UCSD-AML1 (cell line): ENCODE measurements around the gene MCHR2.
A peak's percentile ranks its signal among the peaks of the same experiment; 100 is the strongest.
"Not testable (repeated sequence)": the region's sequence is repeated elsewhere in the genome, so short reads cannot be mapped to it uniquely, and the experiment has no call there.

ENCODE experiments used
- DNase-seq: peaks from one replicate; lab custom pipeline; 2025; ENCODE audit not compliant: unreplicated experiment; lab: John Stamatoyannopoulos, UW

The MCHR2 gene, protein sequence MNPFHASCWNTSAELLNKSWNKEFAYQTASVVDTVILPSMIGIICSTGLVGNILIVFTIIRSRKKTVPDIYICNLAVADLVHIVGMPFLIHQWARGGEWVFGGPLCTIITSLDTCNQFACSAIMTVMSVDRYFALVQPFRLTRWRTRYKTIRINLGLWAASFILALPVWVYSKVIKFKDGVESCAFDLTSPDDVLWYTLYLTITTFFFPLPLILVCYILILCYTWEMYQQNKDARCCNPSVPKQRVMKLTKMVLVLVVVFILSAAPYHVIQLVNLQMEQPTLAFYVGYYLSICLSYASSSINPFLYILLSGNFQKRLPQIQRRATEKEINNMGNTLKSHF

GRCh38 chr6:99993533-99994251 lies at the start of gene MCHR2:
Gene MCHR2 (minus strand): TSS chr6:99994223. CDS start chr6:99956147, 38,076 bp downstream.
- no peak for DNase-seq

DNA sequence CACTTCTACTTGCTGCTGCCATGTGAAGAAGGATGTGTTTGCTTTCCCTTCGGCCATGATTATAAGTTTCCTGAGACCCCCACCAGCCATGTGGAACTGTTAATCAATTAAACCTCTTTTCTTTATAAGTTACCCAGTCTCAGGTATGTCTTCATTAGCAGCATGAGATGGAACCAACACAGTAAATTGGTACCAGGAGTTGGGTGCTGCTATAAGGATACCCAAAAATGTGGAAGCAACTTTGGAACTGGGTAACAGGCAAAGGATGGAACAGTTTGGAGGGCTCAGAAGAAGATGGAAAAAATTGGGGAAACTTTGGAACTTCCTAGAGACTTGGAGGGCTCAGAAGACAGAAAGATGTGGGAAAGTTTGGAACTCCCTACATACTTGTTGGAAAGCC lies 44.5 kb upstream of the MCHR2 start:
- DNase-seq = not testable (repeated sequence)

DNA sequence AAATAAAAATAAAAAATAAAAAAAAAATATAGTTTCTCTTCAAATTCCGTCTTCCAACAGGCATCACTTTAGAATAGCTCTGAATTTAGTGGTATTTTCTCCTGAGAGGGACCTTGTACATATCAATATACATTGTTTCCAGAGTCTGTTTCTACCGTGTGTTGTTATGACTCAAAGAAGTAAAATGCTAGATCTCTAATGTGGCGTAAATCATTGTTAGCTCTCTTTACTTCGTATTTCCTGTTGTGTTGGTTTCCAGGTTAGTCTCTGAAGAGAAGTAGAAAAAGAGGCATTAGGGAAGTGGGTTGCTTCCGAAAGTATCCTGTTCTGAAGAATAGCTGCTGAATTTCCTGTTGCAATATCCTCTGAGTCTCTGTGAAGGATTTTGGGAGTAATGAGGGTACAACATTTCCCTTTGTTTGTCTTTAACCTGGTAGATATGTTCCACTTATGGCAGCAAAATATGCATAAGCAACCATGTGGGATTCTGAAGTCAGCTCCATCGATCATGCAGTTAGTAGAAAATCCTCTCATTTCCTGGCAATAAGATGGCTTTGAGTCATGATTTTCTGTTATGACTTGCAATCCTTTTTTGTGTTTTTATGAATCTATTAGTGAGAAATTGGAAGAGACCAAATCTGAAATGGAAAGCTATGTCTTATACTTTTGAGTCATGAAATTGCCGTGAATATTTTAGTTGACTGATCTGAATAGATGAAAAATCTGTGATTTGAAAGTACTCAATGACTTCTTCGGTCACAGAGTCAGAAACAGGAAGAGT lies 42.0 kb upstream of the MCHR2 start:
- no peak for DNase-seq

GRCh38 chr6:100023798-100024197 lies 29.8 kb upstream of the MCHR2 start:
- no peak for DNase-seq

- DNase-seq = no peak
Observed at GRCh38 chr6:100022847-100023246, 28.8 kb upstream of the MCHR2 start.

DNA sequence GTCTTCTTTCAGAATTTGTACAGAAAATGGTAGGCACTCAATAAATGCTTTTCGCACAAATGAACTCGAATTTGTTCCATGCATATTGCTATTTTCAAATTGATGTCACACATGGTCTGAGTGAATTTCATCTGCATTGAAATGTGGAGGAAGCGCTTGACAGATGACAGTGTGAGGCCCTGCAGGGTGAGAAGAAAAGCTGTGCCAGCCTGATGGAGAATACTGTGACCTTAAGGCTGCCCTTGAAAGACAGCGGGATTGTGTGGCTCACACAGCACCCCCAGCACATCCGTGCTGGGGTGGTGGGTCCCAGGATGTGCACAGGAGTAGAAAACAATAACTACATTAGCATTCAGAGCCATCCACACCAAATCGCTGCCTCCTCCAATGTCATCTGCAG lies 14.8 kb upstream of the MCHR2 start:
- DNase-seq = no peak

DNA sequence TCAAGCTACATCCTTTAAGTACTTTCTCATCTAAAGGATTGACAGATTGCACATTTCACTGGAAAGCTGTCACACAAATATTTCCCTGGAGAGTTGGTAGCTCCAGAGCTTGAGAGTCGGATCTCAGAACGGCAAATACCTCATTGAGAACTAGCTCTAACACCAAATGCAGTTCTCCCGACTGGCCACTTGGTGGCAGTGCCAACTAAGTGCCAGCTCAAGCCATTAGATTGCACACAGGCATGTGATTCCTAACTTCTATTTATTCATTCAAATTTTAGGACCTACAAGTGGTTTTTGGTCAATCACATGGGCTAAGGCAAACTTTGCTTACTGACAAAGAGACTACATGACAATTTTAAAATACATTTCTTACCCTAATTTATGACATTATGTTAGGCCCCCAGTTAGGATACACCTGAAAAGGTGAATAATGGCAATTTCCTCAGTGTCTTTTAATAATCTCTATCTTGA lies 7.9 kb upstream of the MCHR2 start:
- DNase-seq = peak; percentile 17

DNA sequence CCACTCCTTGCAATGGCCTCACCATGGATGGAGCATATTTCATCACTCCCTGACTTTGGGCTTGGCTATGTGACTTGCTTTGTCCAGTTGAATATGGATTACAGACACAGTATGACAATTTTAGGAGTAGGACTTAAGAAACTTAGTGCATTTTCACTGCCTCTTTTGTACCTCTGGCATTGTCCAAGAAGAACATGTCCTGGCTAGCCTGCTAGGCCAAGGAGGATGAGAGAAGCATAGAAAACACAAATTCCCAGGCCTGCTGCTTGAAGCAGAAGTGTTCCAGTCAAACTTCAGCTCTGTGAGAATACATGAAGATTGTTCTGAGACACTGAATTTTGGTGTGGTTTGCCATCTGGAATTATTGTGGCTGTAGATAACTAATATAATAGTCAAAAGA lies 3.1 kb upstream of the MCHR2 start:
- no peak for DNase-seq

DNA sequence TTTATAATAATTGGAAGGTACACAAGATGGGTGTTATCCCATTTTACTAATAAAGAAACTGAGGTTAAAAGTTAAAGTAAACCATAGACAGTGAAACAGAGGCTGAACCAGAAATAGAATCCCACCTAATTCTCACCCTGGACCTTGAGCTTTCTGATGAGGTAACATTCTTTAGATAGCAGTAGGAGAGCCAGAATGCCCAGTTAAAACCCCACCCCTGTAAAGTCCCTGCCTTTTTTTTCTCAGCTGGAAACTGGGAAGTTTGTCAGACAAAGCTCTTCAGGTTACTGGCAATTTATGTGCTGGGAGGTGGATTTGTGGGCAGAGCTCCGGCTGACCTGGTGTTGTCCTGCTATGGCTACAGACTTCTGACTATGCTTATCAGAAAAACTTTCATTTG lies 1.9 kb upstream of the MCHR2 start:
- no peak for DNase-seq

GRCh38 chr6:99993146-99993532 lies 884 bp downstream of the MCHR2 start:
- DNase-seq = no peak

- no peak for DNase-seq
Observed at GRCh38 chr6:99991955-99992354, 2.1 kb downstream of the MCHR2 start.

DNA sequence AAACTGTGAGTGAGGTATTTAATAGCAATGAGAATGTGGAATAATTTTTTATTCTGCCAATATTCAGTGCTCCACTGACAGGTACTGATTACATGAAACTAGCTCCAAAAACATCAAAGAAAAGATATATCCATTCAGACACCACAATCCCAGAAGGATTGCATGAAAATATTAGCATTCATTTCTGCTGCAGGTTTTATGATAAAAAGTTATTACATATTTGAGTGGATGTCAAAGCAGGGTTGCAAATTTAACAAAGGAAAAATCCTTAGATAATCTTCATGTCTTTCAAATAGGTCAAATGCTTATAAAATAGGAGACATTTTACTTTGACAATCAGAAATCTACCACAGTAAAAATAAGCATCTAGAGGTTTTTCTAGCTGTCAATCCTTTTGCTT lies 13.3 kb downstream of the MCHR2 start:
- DNase-seq = no peak

GRCh38 chr6:99979953-99980352 lies 14.1 kb downstream of the MCHR2 start:
- DNase-seq = no peak

DNA sequence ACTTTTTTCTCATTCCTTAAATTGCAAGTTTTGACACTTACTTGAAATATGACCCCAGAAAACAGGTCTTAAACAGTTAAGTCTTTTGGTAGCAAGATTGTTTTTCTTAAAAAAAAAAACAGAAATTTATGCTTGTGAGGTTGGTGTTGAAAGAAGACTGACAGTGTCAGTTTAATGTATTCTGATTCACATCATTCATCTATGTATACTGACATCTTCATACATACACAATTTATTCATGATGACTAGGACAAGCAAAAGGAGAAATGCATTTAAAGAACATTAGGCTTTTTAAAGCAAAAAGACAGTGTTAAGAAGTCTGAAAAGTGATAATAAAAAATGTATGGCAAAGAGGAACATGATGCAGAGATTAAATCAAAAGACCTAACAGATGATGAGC lies 27.0 kb downstream of the MCHR2 start:
- no peak for DNase-seq

GRCh38 chr6:99960027-99960426 lies 34.0 kb downstream of the MCHR2 start:
- no peak for DNase-seq

DNA sequence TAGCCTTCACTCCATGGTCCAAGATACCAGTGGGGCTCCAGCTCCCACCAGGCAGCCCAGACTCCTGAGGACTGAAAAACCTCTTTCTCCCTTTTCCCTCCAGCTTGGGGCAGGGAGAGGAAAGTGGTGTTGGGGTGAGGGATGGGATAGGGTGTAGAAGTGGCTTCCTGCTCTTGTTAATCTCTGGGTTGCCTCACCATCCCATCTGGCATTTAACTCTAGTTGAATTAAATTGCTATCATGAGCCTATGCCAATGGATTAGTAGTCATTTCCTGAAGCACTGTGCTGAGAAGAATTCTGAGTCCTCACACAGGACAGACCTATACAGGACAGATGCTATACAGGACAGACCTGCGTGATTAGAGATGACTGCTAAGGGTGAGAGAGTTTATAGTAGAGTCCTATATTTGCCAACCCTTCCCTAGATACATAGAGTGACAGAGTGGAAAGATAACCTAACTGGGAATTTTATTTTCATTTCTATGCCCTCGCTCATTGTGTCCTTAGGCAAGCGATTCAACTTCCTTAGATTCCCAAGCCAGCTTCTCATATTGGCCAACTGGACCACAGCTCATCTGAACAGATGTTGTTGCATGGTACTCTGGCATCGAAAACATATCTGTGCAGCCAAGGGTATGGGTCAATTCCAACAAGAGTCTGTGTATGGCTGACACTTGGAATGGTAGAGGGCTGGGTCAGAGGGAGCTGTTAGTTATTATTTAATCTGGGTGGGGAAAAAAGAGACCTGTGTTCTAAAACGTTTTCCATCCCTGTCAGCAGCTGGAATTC lies 42.8 kb downstream of the MCHR2 start:
- DNase-seq = no peak

DNA sequence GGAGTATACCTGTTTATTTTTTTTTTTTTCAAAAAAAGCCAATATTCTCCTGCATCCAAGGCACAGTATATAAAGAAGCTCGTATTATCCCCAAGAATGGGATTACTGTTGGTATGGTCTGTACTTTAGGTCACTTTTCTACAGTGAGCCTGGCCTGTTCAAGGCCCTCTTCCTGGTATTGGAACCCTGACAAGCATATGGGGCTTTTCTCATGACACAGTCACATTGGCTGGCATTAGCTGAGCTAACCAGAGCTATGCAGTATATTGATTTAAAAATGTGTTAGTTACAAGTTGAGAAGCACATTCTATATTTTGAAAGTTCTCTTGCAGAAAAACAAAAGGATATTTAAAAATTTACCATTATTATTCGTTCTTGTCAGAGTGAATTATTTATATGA lies 48.0 kb downstream of the MCHR2 start:
- no peak for DNase-seq

GRCh38 chr6:99943846-99944245 lies 50.2 kb downstream of the MCHR2 start:
- no peak for DNase-seq

DNA sequence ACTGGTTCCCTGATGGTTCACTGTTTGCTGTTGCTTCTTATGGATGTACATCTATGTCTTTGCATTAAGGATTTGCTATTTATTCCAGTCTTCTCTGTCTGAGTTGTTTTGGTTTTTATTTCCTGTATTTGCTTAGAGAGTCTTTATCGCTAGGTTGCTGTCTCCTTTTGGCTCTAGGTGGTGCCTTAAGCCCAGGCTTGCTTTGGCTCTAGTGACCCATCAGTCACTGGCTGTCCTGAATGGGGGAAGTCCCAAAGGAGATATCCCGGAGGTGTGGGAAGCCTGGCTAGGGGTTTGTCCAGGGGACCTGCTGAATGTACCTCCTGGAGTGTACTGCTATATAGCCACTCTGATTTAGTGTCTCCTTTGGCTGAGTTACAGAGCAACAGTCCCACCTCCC lies 53.4 kb downstream of the MCHR2 start:
- DNase-seq = no peak

DNA sequence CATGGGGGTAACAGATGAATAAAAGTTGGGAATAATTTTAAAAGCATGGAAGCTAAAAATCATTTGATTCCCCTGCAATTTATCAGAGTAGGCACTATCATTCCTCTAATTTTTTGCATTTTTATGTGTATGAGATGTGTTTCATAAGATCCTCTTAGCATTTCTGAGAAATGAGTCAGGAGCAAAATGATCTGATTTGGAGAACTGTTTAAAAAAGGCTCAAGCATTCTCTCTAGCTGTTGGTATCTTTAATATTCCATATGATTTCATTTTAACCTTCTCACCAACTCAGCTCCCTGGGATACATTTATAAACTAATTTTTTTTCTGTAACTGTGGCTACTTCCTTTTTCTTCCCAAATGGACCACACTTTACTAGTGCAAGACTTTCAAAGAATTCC lies 60.9 kb downstream of the MCHR2 start:
- no peak for DNase-seq

- no peak for DNase-seq
Observed at GRCh38 chr6:99912657-99913056, 81.4 kb downstream of the MCHR2 start.
